Diencephalon (tissue), 1 donor: Measurements from ENCODE around the gene TOR3A. TPM values are rescaled to one million over a fixed set of nuclear protein-coding genes. Genes with fewer than 3 reads are reported as not detected.

Source experiments
- small RNA-seq: library from RNA; depleted of rRNA; stranded (forward); fragments of <200 nt; gene quantifications from one replicate; pipeline ENCODE3, GENCODE V24; 2014
- total RNA-seq: library from RNA; depleted of rRNA; stranded (reverse); fragments of >200 nt; gene quantifications from one replicate; pipeline ENCODE4 v1.2.3, GENCODE V29; 2014

TOR3A gene
- 17.1 TPM for total RNA-seq

DNA sequence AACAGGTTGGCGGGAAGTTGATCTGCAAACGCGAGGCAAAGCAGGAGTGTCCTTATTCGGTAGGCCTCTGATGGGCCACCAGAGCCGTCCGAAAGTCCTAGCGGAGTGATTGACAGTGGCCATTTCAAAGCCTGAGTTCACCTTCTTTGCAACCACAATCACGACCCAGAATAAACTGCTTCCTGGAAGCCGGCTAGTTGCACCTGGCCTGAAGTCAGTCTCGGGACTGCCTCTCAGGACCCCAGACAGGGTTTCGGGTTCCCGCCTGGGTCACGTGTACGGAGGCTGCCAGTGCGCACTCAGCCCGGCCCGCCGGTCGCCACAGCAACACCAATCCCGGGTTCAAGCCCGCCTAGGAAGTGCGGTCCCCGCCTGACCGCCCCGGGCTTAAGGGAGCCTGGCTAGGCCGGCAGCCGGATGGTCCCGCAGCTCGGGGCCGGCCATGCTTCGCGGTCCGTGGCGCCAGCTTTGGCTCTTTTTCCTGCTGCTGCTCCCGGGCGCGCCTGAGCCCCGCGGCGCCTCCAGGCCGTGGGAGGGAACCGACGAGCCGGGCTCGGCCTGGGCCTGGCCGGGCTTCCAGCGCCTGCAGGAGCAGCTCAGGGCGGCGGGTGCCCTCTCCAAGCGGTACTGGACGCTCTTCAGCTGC, at the start of gene TOR3A:
Gene TOR3A, plus strand, starts transcription at position 384 of the 646 bp plus-strand sequence. Its CDS starts 59 bp downstream, at position 443.

Small RNAs within 50 kb of the gene (small RNA-seq; reads per million reads assigned to genes)
- not detected for gene AL512326.3

Other genes starting within 250 kb of the TOR3A start
- 1.8 TPM for gene ANGPTL1, start 211.0 kb upstream of the TOR3A start, total RNA-seq
- gene FAM20B, start 56.2 kb upstream of the TOR3A start, total RNA-seq: 58.8 TPM
- gene ABL2, start 147.6 kb downstream of the TOR3A start, total RNA-seq: 34.8 TPM
- gene SOAT1, start 211.7 kb downstream of the TOR3A start, total RNA-seq: 18.7 TPM